ENCODE results near the gene C17orf50.
"Not testable (repeated sequence)": the region's sequence is repeated elsewhere in the genome, so short reads cannot be mapped to it uniquely, and the experiment has no call there.

The C17orf50 gene

GRCh38 chr17:35735036-35735805 lies 25.5 kb upstream of the C17orf50 start:
- DNase-seq = no peak

GRCh38 chr17:35736236-35736635 lies 24.5 kb upstream of the C17orf50 start:
- DNase-seq = no peak

GRCh38 chr17:35738519-35739133 lies 22.1 kb upstream of the C17orf50 start:
- no peak for DNase-seq

- no peak for DNase-seq
These were observed 20.5 kb upstream of the C17orf50 start for GRCh38 chr17:35740216-35740615.

- no peak for DNase-seq
These were observed 19.4 kb upstream of the C17orf50 start for GRCh38 chr17:35740997-35741931.

- DNase-seq = no peak
These were observed 18.2 kb upstream of the C17orf50 start for GRCh38 chr17:35742496-35742895.

- no peak for DNase-seq
These were observed 17.7 kb upstream of the C17orf50 start for GRCh38 chr17:35742896-35743477.

- peak; percentile 67 for DNase-seq
These were observed 16.9 kb upstream of the C17orf50 start for GRCh38 chr17:35743626-35744328.

GRCh38 chr17:35744830-35745229 lies 15.9 kb upstream of the C17orf50 start:
- no peak for DNase-seq

- no peak for DNase-seq
These were observed 15.4 kb upstream of the C17orf50 start for GRCh38 chr17:35745246-35745645.

GRCh38 chr17:35745749-35746320 lies 14.9 kb upstream of the C17orf50 start:
- DNase-seq = no peak

GRCh38 chr17:35747540-35748017 lies 13.1 kb upstream of the C17orf50 start:
- peak; percentile 84 for DNase-seq

GRCh38 chr17:35748341-35748841 lies 12.3 kb upstream of the C17orf50 start:
- no peak for DNase-seq

- no peak for DNase-seq
These were observed 11.7 kb upstream of the C17orf50 start for GRCh38 chr17:35748979-35749378.

- DNase-seq = no peak
These were observed 10.9 kb upstream of the C17orf50 start for GRCh38 chr17:35749560-35750412.

- DNase-seq = no peak
These were observed 9.9 kb upstream of the C17orf50 start for GRCh38 chr17:35750526-35751395.

GRCh38 chr17:35751541-35751940 lies 9.1 kb upstream of the C17orf50 start:
- not testable (repeated sequence) for DNase-seq

GRCh38 chr17:35752471-35752870 lies 8.2 kb upstream of the C17orf50 start:
- no peak for DNase-seq

- no peak for DNase-seq
These were observed 7.5 kb upstream of the C17orf50 start, which contains the start of gene GAS2L2 for GRCh38 chr17:35752945-35753764. Gene GAS2L2 (minus strand): TSS chr17:35753239. CDS start chr17:35752850, 389 bp downstream.
